GM12865 (cell line): ENCODE results near the gene ANO5.

ENCODE experiments used
- DNase-seq: peaks from one replicate; pipeline ENCODE4 v3.0.0; 2010; ENCODE audit warnings: low read depth
- H3K4me3 ChIP-seq: 2 replicates; pipeline ENCODE4 v1.5.1; 2011; ENCODE audit warnings: mild to moderate bottlenecking, low read depth, low read length, control low read depth
- CTCF ChIP-seq: IDR thresholded peaks from 2 replicates; pipeline ENCODE4 v1.5.1; 2011; ENCODE audit warnings: low read length, control low read depth, low read depth, inconsistent platforms; ENCODE audit not compliant: insufficient read depth; ENCODE audit errors: missing control alignments

ANO5 gene

GRCh38 chr11:22221143-22221542 lies 28.3 kb downstream of the ANO5 start:
- DNase-seq, result no peak
- TF ChIP-seq CTCF, result no peak
- H3K4me3 ChIP-seq, result no peak overlapping the region

GRCh38 chr11:22225190-22225589 lies 32.3 kb downstream of the ANO5 start:
- no peak for DNase-seq
- no peak overlapping the region for H3K4me3 ChIP-seq
- TF ChIP-seq CTCF, result no peak

GRCh38 chr11:22234743-22235142 lies 41.9 kb downstream of the ANO5 start:
- DNase-seq, result no peak
- H3K4me3 ChIP-seq, result no peak overlapping the region
- TF ChIP-seq CTCF, result no peak

- peak; percentile 53 for DNase-seq
- no peak overlapping the region for H3K4me3 ChIP-seq
- peak; percentile 62 for TF ChIP-seq CTCF
These were observed 52.2 kb downstream of the ANO5 start for GRCh38 chr11:22244986-22245592.

- DNase-seq, result no peak
- TF ChIP-seq CTCF, result no peak
- no peak overlapping the region for H3K4me3 ChIP-seq
These were observed 54.1 kb downstream of the ANO5 start for GRCh38 chr11:22246992-22247391.

- no peak overlapping the region for H3K4me3 ChIP-seq
- TF ChIP-seq CTCF, result no peak
- DNase-seq, result no peak
These were observed 57.0 kb downstream of the ANO5 start for GRCh38 chr11:22249871-22250270.

- no peak for TF ChIP-seq CTCF
These were observed 64.0 kb downstream of the ANO5 start for GRCh38 chr11:22256876-22257275.

More at GRCh38 chr11:22256876-22257275, 64.0 kb downstream of the ANO5 start:
- no peak for DNase-seq
- no peak overlapping the region for H3K4me3 ChIP-seq
